ENCODE data around the gene DLG2.

Gene DLG2

GRCh38 chr11:84923489-84923888, 703.7 kb downstream of the DLG2 start:
- TF ChIP-seq TCF12 (IDR thresholded peaks at IDR 0.05; ENCODE audit: low read depth) (no peak), CEBPB (IDR thresholded peaks at IDR 0.05) (no peak), REST (IDR thresholded peaks at IDR 0.05; ENCODE audit: low read depth) (no peak), EP300 (IDR thresholded peaks at IDR 0.05; ENCODE audit: borderline replicate concordance) (no peak), USF1 (IDR thresholded peaks at IDR 0.05) (no peak), RAD21 (IDR thresholded peaks at IDR 0.05; ENCODE audit: low read depth) (no peak), TEAD4 (IDR thresholded peaks at IDR 0.05) (no peak), EGR1 (IDR thresholded peaks at IDR 0.05) (no peak), YY1 (IDR thresholded peaks at IDR 0.05; ENCODE audit: low read depth) (no peak), ZBTB7A (IDR thresholded peaks at IDR 0.05; ENCODE audit: low read depth) (no peak), NFIC (IDR thresholded peaks at IDR 0.05) (no peak), TAF1 (IDR thresholded peaks at IDR 0.05; ENCODE audit: low read depth) (no peak), CREB1 (IDR thresholded peaks at IDR 0.05; ENCODE audit: low read depth) (no peak), FOXM1 (IDR thresholded peaks at IDR 0.05; ENCODE audit: borderline replicate concordance, low read depth) (no peak)

- TF ChIP-seq REST (IDR thresholded peaks at IDR 0.05; ENCODE audit: low read depth) = no peak
- TF ChIP-seq CEBPB (IDR thresholded peaks at IDR 0.05) = no peak
- no peak for TF ChIP-seq ZBTB7A (IDR thresholded peaks at IDR 0.05; ENCODE audit: low read depth)
- no peak for TF ChIP-seq RAD21 (IDR thresholded peaks at IDR 0.05; ENCODE audit: low read depth)
Measured at GRCh38 chr11:84922836-84923235, 704.3 kb downstream of the DLG2 start.

- TF ChIP-seq CEBPB (IDR thresholded peaks at IDR 0.05) (no peak), EP300 (IDR thresholded peaks at IDR 0.05; ENCODE audit: borderline replicate concordance) (no peak), TAF1 (IDR thresholded peaks at IDR 0.05; ENCODE audit: low read depth) (no peak), FOXM1 (IDR thresholded peaks at IDR 0.05; ENCODE audit: borderline replicate concordance, low read depth) (no peak), TCF12 (IDR thresholded peaks at IDR 0.05; ENCODE audit: low read depth) (no peak), YY1 (IDR thresholded peaks at IDR 0.05; ENCODE audit: low read depth) (no peak), MAX (IDR thresholded peaks at IDR 0.05) (no peak), USF1 (IDR thresholded peaks at IDR 0.05) (no peak), ZBTB7A (IDR thresholded peaks at IDR 0.05; ENCODE audit: low read depth) (no peak), TEAD4 (IDR thresholded peaks at IDR 0.05) (no peak), EGR1 (IDR thresholded peaks at IDR 0.05) (no peak), REST (IDR thresholded peaks at IDR 0.05; ENCODE audit: low read depth) (no peak)
Measured at GRCh38 chr11:84922212-84922805, 704.8 kb downstream of the DLG2 start.

GRCh38 chr11:84914511-84914910, 712.6 kb downstream of the DLG2 start:
- TF ChIP-seq EP300 (IDR thresholded peaks at IDR 0.05; ENCODE audit: borderline replicate concordance) = no peak
- no peak for TF ChIP-seq TEAD4 (IDR thresholded peaks at IDR 0.05)
- TF ChIP-seq USF1 (IDR thresholded peaks at IDR 0.05) = no peak
- TF ChIP-seq NFIC (IDR thresholded peaks at IDR 0.05) = no peak
- TF ChIP-seq FOXM1 (IDR thresholded peaks at IDR 0.05; ENCODE audit: borderline replicate concordance, low read depth) = no peak
- no peak for TF ChIP-seq ZBTB7A (IDR thresholded peaks at IDR 0.05; ENCODE audit: low read depth)
- TF ChIP-seq CEBPB (IDR thresholded peaks at IDR 0.05) = no peak
- TF ChIP-seq TCF12 (IDR thresholded peaks at IDR 0.05; ENCODE audit: low read depth) = no peak
- no peak for TF ChIP-seq YY1 (IDR thresholded peaks at IDR 0.05; ENCODE audit: low read depth)
- TF ChIP-seq EGR1 (IDR thresholded peaks at IDR 0.05) = no peak
- TF ChIP-seq TAF1 (IDR thresholded peaks at IDR 0.05; ENCODE audit: low read depth) = no peak
